C4-2B (cell line): Measurements from ENCODE around the gene CCL15.

Source experiments
- CTCF ChIP-seq: fragments of 450-650 bp; conservative IDR thresholded peaks from 2 replicates; pipeline ENCODE4 v1.5.1; 2017; ENCODE audit warnings: mild to moderate bottlenecking
- ZFX ChIP-seq: fragments of 450-650 bp; IDR thresholded peaks from 2 replicates; pipeline ENCODE4 v1.6.1; 2017

GRCh38 chr17:36002631-36003030 is 1.3 kb upstream of the CCL15 start:
- no peak for TF ChIP-seq CTCF
- TF ChIP-seq ZFX: no peak
